NCI-H1694 treated with DMSO at 0.1 percent for 48 hours (cell line): ENCODE data around the gene MGAT3.
"Not testable (repeated sequence)": the region's sequence is repeated elsewhere in the genome, so short reads cannot be mapped to it uniquely, and the experiment has no call there.

Experiments used
- DNase-seq: peaks from one replicate; lab custom pipeline; 2025; lab: John Stamatoyannopoulos, UW

MGAT3 gene

DNA sequence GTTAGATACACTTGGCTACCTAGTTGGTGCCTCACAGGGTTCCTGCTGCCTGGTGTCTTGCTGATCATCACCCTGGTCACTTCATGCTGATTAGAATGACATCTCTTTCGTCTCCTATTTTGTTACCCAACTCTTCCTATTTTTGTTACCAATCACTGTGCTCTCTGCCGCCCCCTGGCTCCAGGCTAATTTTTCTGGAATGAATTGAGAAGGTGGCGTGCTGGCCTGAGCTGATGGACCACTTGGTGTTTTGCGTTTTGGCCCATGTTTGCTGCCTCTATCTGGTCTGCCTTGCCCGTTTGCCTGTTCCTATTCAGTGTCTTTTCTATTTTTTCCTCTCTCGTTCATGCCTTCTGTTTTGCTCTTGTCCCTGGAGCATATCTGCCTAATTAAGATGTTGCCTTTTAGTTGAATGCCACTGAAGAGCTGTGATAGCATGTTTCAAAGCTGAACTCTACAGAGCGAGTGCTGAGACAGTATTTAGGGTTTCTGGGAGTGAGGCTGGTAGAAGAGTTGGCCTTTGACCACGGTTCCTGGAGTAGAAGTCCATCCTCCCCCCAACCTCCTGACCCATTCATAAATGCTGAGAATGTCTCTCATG lies 57.7 kb downstream of the MGAT3 start:
- DNase-seq = peak; percentile 35

DNA sequence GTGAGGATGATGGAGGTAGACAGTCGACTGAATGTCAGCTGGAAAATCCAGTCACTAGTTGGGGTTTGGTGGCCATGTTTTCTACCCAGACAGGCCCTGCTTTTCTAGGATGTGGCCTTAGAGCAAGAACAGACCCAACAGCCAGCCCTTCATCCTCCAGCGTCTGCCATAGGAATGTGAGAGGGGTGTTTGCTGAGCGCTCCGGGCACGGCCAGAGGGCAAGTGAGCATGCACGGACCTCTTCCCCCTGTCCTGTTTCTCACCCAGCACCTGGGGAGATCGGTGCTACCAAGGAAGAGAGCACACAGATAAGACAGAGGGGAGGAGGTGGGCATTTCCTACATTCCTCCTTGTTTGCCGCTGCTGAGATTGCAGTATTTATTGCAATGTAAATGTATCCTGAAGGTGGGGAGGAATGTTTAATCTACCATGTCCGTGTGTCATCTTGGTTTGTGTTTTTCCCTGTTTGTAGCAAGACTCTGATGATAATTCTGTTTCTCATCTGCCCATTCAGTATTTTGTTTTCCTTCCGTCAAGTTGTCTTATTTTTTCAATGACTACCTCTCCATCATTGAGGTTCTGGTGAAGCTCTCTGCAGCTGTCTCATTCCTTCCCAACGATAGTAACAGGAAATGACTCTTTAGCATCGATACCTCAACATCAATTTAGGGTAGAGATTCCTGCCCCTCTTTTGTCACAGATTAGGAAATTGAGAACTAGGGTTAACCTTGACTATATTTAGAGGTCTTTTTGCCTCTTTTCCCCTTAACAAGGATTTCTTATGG lies 58.6 kb downstream of the MGAT3 start:
- no peak for DNase-seq

DNA sequence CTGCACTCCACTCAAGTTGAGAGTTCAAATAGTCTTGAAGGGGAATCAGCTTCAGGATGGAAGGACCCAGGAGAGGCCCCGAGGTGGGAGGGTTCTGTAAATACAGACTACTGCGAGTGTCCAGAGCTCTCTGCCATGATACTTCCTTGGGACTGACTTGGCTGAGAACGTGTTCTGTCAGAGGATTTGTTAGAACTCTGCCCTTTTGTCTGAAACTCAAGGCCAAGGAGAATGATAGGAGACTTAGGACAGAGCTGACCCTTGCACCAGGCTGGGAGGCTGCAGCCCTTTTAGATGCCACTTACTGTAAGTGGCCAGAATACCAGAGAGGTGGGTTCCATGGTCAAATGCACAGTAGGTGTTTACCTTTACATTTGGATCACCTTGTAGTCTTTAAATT lies 60.7 kb downstream of the MGAT3 start:
- no peak for DNase-seq

DNA sequence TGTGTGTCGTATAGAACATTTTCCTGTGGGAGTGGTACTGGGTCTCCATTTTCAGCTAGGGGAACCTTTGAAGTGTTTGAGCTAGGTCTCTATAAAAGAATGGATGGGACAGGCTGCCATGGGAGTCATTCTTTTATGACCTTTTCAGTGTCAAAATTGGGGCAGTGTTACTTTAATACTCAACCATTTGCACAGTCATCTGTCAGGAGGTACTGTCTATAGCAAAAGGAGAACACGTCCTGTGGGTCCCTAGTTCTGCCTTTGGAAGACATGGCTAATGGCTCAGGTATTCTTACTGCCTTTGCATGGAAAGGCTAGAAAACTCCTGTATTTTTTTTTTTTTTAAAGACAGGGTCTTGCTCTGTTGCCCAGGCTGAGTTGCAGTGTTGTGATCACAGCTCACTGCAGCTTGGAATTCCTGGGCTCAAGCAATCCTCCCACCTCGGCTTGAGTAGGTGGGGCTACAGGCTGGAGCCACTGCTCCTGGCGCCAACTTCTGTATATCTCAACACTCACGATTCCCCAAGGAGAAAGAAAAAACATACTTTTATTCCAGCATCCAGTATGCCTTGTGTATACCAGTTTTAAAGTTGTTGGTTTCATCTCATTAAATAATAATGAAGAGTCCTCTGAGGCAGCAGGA lies 61.5 kb downstream of the MGAT3 start:
- DNase-seq = no peak

DNA sequence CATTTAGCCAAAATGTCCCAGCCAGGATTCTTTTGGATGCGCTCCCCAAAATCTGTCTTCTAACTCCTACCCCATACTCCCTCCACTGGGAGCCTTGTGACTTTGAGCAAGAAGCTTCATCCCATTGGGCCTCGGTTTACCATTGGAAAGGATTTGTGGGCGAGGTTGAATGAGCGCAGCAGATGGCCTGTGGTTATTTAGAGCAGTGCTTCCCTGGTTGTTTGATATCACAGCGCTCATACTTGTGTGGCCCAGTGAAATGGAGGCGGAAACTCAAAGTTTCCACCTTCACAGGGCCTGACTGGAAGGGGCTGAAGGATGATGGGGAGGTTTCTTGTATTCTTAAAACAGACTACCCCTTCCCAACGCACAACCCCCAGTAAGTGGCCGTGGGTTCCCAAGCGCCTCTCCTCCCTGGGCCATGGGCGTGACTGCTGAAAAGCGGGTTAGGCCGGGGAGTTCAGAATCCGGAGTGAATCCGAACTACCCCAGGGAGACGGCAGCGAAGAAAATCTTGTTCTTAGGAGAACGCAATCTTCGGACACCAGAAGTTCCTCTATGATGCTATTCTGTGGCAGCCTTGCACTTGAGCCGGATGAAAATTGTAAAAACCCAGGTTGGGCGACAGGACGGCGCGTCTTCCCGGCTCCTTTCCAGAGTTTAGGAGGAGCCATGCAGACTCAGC lies 62.3 kb downstream of the MGAT3 start:
- peak; percentile 57 for DNase-seq

DNA sequence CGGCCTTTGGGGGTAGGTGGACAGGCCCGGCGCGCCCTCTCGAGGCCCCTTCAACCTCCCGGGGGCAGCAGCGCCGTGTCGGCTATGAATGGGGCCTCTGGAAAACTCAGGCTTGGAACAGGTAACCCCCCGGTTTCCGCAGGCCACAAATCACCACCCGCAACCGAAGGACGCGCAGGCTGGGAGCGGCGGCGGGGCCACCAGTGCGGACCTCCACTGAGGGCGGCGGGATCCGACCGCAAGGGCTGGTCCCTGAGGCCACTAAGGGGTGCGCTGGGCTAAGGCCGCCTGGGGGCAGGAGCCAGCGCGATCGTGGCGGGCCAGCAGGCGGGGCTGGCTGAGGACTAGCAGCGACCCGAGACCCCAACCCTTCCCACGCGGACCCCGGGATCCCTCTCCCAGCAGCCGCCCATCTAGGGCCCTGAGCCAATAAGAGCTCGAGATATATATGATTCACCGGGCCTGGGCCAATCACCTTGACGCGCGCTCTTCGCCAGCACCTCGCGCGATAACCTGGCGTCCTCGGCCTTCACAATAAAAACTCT lies 62.9 kb downstream of the MGAT3 start:
- peak; percentile 99 for DNase-seq

DNA sequence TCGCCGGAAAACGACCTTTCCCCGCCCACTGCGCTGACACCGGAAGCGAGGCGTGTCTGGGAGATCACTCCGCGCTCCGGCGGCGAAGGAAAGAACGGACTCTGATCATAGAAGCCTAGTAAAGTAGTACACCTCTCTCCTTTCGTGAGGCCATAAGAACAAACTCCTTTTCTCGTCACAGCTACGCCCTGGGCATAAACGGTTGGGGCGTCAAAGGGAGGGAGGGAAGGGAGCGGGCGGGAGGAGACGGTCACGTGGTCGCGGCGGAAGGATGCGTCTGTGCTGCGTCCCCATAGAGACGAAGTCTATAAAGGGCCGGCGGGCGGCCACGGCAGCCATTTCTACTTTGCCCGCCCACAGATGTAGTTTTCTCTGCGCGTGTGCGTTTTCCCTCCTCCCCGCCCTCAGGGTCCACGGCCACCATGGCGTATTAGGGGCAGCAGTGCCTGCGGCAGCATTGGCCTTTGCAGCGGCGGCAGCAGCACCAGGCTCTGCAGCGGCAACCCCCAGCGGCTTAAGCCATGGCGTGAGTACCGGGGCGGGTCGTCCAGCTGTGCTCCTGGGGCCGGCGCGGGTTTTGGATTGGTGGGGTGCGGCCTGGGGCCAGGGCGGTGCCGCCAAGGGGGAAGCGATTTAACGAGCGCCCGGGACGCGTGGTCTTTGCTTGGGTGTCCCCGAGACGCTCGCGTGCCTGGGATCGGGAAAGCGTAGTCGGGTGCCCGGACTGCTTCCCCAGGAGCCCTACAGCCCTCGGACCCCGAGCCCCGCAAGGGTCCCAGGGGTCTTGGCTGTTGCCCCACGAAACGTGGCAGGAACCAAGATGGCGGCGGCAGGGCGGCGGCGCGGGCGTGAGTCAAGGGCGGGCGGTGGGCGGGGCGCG lies 63.7 kb downstream of the MGAT3 start, which contains the start of gene ATF4:
Gene ATF4, plus strand, starts transcription at position 337 of the 880 bp plus-strand sequence. CDS start 884 bp downstream, outside the sequence.
- DNase-seq = no peak

DNA sequence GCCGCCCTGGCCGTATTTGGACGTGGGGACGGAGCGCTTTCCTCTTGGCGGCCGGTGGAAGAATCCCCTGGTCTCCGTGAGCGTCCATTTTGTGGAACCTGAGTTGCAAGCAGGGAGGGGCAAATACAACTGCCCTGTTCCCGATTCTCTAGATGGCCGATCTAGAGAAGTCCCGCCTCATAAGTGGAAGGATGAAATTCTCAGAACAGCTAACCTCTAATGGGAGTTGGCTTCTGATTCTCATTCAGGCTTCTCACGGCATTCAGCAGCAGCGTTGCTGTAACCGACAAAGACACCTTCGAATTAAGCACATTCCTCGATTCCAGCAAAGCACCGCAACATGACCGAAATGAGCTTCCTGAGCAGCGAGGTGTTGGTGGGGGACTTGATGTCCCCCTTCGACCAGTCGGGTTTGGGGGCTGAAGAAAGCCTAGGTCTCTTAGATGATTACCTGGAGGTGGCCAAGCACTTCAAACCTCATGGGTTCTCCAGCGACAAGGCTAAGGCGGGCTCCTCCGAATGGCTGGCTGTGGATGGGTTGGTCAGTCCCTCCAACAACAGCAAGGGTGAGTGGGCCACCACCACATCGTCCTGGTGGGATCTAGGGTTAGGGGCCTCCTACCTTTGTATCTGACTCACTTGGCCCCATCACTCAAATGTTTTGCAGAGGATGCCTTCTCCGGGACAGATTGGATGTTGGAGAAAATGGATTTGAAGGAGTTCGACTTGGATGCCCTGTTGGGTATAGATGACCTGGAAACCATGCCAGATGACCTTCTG lies 64.5 kb downstream of the MGAT3 start:
- not testable (repeated sequence) for DNase-seq

DNA sequence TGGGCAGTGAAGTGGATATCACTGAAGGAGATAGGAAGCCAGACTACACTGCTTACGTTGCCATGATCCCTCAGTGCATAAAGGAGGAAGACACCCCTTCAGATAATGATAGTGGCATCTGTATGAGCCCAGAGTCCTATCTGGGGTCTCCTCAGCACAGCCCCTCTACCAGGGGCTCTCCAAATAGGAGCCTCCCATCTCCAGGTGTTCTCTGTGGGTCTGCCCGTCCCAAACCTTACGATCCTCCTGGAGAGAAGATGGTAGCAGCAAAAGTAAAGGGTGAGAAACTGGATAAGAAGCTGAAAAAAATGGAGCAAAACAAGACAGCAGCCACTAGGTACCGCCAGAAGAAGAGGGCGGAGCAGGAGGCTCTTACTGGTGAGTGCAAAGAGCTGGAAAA lies 65.3 kb downstream of the MGAT3 start:
- DNase-seq = not testable (repeated sequence)

DNA sequence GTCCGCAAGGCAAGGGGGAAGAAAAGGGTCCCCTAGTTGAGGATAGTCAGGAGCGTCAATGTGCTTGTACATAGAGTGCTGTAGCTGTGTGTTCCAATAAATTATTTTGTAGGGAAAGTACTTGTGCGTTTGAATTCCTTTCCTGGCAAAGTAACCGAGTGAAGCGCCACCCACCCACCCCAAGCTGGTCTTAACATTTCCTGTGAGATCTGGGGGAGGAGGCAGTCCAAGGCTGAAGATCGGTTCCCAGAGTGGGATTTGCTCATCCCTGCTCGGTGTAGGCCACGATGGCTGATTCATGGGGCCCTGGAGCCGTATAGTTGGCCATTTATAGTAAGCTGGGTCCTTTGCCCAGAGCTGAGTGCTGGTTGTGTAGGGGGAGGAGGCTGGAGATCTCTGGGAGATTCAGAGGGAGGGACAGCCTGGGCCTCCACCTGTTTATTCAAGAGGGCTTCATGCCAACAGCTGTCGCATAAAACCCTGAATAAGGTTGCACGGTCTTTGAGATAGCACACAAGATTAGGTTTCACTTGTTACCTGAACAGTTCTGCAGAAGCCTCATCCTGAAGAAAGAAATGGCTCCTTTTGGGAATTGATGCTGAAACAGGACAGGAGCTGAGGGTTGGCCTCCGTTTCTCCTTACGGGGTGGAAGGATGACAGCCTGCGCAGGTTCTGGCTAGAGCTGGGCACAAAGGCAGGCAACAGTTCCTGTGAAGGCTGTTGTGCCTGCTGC lies 65.9 kb downstream of the MGAT3 start:
- peak; percentile 65 for DNase-seq

DNA sequence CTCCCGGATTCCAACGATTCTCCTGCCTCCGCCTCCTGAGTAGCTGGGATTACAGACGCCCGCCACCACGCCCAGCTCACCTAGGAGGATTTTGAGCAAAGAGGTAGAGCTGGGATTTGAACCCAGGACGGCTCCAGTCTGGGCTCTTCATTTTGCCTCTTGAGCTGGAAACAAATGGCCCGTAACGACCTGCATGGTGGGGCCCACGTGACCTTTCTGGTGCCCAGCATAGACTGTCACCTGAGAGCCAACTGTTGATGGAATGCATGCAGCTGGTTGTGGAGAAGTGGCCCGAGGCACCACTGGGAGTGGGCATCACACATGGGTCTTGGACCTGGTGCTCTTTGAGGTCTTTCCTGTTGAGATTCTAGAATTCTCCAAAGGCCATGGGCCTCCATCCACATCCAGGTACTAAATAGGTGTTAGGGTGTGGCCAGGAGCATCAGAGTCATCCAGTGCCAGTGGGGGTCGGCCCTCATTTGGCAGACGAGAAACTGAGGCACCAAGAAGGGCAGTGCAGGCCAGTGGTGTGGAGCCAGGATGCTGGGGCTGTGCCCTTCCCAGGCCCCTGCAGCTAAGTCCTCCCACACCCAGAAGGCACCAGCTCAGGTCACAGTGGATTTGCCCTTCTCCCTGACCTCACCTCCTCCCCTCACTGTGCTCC lies 67.4 kb downstream of the MGAT3 start:
- DNase-seq = no peak

DNA sequence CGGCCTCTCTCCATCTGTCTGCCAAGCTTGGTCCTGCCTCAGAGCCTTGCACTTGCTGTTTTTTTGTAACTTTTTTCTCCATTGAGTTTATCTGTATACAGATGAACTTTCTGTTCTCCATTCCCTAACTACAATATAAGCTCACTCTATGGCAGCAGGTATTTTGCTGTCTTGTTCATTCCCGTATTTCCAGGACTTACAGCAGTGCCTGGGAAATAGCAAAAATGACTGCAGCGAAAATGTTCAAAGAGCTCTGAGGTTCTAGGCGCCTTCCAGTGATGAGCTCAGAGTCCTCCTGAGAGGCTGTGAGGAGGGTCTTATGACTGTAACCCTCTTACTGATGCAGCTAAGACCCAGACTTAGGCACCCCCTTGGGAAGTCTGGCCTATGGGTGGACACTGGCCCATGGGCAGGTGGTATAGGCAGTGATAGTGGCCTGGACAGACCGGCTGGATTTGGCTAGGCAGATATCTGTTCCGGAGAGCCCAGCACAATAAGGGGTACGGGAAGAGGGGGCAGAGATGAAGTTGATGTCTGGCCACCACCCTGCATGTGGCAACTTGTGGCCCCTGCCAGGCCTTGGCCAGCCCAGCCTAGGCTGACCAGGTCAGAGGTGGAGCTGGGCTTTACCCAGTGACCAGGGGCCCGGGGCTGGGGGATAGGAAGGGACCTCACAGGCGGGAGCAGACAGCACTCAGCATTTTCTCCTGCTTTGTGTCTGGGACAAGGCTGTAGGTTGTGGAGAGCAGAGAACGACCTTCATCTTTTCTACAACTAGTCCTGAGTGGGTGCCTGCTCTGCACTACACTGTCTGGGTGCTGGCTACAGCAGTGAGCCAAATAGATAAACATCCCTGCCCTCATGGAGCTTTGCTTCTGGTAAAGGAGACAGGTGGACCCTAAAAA lies 68.2 kb downstream of the MGAT3 start:
- DNase-seq = no peak

DNA sequence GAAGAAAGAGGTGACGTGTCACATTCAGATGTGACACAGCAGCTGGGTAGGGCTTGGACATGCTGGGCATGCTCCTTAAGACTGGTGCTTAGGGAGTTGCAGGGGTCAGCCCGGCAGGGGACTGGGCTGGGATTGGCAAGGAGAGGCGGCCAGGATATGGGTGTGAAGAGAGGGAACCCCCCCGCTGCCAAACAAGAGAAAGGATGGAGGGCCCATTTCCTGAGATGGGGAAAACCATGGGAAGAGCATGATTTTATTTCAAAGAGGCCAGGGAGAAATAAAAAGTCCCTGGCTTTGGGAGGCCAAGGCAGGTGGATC lies 68.8 kb downstream of the MGAT3 start:
- DNase-seq = no peak

DNA sequence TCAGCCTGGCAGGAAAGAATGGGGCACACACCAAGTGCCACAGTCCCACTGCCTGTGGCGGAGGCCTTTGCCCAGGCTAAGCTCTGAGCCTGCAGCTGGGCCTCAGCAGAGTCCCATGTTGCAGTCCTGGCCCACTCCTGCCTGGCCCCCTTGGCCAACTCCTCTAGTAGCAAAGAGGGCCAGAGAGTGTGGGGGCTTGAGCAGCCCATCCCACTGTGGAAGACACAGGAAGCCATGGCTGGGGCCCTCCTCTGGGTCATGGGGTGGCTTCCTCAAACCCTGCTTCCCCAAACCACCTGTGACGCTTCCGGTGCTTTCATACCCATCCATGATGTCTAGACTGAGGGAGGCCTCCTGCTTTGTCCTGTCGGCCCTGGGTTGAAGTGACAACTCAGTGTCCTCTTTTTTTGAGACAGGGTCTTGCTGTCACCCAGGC lies 69.9 kb downstream of the MGAT3 start:
- DNase-seq = no peak

DNA sequence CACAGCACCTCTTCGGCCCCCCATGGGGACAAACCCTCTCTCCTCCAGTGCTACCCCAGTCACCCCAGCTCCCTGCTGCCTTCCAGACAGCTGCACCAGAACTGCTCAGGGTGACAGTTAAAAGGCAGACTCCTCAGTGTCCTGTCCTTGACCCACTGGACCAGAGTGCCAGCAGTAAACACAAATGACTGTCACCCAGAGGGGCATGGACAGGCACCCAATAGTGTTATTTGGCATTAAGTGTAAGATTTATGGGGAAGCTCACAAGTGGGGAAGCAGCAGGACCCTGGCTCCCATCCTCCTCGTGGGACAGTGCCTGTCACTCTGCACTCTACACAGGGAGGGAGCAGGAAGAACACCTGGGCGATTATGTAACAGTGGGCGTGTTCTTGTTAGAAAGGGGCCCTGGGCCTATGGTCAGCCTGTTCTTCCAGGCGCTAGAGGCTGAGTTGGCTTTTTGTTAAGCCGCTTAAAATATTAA lies 70.7 kb downstream of the MGAT3 start:
- no peak for DNase-seq

DNA sequence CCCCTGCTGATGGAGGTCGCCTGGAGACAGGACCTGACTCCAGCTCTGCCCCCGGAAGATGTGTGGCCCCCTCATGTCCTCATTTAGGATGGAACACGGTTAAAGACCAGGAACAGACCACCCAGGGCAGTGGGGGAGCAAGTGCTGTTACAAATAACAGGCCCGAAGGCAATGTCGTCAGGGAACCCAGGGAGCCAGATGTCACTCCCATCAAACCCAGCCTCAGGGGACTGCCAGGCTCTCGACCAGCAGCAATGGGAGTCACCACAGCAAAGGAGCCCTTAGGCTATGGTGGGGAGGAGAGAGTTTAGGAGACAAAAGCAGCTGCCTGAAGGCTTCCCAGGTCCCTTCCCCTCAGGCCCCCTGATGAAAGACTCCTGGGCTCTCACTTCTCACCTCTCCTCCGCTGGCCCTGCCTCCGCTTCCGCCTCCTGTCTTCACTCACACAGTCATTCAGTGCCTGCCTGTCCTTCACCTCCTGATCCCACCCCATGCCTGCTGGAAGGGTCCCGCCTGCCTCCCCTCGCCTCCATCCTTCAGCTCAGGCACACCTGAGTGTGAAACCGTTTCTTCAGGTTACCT lies 71.4 kb downstream of the MGAT3 start:
- DNase-seq = peak; percentile 66

DNA sequence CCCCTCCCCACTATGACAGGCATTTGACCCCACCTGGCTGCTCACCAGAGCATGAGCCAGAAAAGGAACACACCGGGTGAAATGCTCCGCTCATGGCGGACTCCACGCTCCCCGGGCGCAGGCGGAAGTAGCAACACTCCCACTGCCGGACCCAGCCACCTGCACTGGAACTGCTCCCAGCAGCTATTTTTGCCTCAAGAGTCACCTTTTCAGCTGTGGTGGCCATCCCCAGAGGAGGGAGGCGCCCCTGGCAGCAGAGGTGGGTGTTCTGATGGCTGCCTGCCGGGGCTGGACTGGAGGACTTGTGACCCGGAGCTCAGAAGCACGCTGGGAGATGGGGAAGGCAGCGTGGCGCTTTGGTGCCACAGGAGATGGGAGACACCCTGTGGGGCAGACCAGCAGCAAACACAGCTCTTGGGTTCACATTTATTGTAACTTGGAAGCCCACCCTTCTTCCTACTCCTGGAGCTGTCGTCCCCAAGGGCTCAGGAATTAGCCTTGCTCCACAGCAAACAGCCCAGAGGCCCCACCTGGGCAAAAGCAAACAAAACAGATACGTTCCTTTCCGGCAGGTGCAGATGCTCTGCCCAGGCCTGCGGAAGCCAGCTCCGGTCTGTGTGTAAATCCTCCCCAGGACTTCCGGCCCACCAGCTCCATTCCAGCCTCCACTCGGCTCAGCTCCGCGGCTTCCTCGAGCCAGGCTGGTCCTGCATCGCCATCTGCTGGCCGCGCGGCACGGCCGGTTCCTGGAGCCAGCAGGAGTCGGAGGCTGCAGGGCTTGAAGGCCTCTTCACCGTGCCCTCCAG lies 72.1 kb downstream of the MGAT3 start:
- DNase-seq = peak; percentile 81
